ENCODE measurements around the gene DNAJB2.
"Not testable (repeated sequence)": the region's sequence is repeated elsewhere in the genome, so short reads cannot be mapped to it uniquely, and the experiment has no call there.

Gene DNAJB2

GRCh38 chr2:219285373-219285735, 6.2 kb downstream of the DNAJB2 start:
- no peak for DNase-seq (ENCODE audit: low read depth)

GRCh38 chr2:219285894-219286425, 6.8 kb downstream of the DNAJB2 start:
- peak; percentile 39 for DNase-seq (ENCODE audit: low read depth)

GRCh38 chr2:219286436-219287115, 7.4 kb downstream of the DNAJB2 start:
- no peak for DNase-seq (ENCODE audit: low read depth)

GRCh38 chr2:219287116-219287440, 7.9 kb downstream of the DNAJB2 start:
- not testable (repeated sequence) for DNase-seq (ENCODE audit: low read depth)

- no peak for DNase-seq (ENCODE audit: low read depth)
These were observed 8.6 kb downstream of the DNAJB2 start for GRCh38 chr2:219287580-219288265.

- no peak for DNase-seq (ENCODE audit: low read depth)
These were observed 10.0 kb downstream of the DNAJB2 start for GRCh38 chr2:219289195-219289536.

GRCh38 chr2:219289537-219290361, 10.6 kb downstream of the DNAJB2 start:
- peak; percentile 78 for DNase-seq (ENCODE audit: low read depth)

- no peak for DNase-seq (ENCODE audit: low read depth)
These were observed 11.4 kb downstream of the DNAJB2 start for GRCh38 chr2:219290381-219291171.

- no peak for DNase-seq (ENCODE audit: low read depth)
These were observed 12.2 kb downstream of the DNAJB2 start for GRCh38 chr2:219291394-219291793.

GRCh38 chr2:219291910-219292490, 12.8 kb downstream of the DNAJB2 start:
- no peak for DNase-seq (ENCODE audit: low read depth)

- no peak for DNase-seq (ENCODE audit: low read depth)
These were observed 13.4 kb downstream of the DNAJB2 start for GRCh38 chr2:219292616-219293015.

- DNase-seq (ENCODE audit: low read depth), result no peak
These were observed 14.6 kb downstream of the DNAJB2 start for GRCh38 chr2:219293736-219294231.

- DNase-seq (ENCODE audit: low read depth), result peak; percentile 42
These were observed 15.5 kb downstream of the DNAJB2 start for GRCh38 chr2:219294356-219295351.

- no peak for DNase-seq (ENCODE audit: low read depth)
These were observed 17.0 kb downstream of the DNAJB2 start for GRCh38 chr2:219296142-219296541.

- no peak for DNase-seq (ENCODE audit: low read depth)
These were observed 17.6 kb downstream of the DNAJB2 start for GRCh38 chr2:219296631-219297391.

- DNase-seq (ENCODE audit: low read depth), result no peak
These were observed 18.7 kb downstream of the DNAJB2 start for GRCh38 chr2:219297766-219298456.

- peak; percentile 56 for DNase-seq (ENCODE audit: low read depth)
These were observed 19.7 kb downstream of the DNAJB2 start for GRCh38 chr2:219298759-219299371.

- no peak for DNase-seq (ENCODE audit: low read depth)
These were observed 20.2 kb downstream of the DNAJB2 start for GRCh38 chr2:219299372-219299760.
